ENCODE data around the gene TMEM273. TPM values are rescaled to one million over a fixed set of nuclear protein-coding genes. Genes with fewer than 3 reads are reported as not detected.
A peak's percentile ranks its signal among the peaks of the same experiment; 100 is the strongest.

TMEM273 gene
- total RNA-seq, 2 donors from 2014 or later: 9.6 to 14.8 TPM

DNA sequence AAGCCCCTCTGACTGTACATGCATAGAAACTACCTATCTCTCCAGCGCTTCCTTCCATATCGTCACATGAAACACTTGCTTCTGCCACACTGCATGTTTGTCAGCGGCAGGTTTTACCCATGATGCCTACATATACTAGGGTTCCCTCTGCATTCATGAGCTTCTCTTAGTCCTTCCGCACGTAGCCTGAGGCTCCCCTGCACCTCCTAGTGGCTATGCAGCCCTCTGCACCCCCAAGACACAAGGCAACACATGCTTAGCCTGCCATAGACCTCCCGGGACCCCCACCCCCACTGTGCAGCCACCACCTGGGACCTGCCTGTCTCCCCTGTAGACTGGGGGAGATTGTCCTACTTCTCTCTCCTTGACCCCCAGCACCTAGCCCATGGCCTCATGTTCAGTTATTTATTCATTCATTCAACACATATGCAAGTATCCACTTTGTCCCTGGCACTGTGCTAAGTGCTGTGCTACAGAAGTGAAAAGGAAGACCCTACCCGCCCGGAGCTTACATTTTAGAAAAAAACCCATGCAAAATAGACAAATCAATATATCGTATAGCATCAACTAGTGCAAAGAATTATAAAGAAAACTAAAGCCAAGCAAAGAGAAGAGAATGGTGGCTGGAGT, 23.5 kb downstream of the TMEM273 start:
- Histone ChIP-seq H3K4me3 (no peak overlapping the region), H3K36me3 (no peaks in the 10 kb centered on the region), H3K27ac (no peak overlapping the region), H3K4me1 (ENCODE audit: control insufficient read depth in 1 of 2, low read depth in 2 of 2) (no peaks in the 10 kb centered on the region), H3K9me3 (no peaks in the 10 kb centered on the region), H3K27me3 (replicated peaks; ENCODE audit: insufficient read depth) (no peaks in the 10 kb centered on the region)
- ATAC-seq (ENCODE audit: insufficient number of reproducible peaks, low FRiP score, low read depth) (no peak), DNase-seq (ENCODE audit: low spot score) (no peak)
- TF ChIP-seq, protein P1, sequence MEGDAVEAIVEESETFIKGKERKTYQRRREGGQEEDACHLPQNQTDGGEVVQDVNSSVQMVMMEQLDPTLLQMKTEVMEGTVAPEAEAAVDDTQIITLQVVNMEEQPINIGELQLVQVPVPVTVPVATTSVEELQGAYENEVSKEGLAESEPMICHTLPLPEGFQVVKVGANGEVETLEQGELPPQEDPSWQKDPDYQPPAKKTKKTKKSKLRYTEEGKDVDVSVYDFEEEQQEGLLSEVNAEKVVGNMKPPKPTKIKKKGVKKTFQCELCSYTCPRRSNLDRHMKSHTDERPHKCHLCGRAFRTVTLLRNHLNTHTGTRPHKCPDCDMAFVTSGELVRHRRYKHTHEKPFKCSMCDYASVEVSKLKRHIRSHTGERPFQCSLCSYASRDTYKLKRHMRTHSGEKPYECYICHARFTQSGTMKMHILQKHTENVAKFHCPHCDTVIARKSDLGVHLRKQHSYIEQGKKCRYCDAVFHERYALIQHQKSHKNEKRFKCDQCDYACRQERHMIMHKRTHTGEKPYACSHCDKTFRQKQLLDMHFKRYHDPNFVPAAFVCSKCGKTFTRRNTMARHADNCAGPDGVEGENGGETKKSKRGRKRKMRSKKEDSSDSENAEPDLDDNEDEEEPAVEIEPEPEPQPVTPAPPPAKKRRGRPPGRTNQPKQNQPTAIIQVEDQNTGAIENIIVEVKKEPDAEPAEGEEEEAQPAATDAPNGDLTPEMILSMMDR (IDR thresholded peaks at IDR 0.05): peak; percentile 63

DNA sequence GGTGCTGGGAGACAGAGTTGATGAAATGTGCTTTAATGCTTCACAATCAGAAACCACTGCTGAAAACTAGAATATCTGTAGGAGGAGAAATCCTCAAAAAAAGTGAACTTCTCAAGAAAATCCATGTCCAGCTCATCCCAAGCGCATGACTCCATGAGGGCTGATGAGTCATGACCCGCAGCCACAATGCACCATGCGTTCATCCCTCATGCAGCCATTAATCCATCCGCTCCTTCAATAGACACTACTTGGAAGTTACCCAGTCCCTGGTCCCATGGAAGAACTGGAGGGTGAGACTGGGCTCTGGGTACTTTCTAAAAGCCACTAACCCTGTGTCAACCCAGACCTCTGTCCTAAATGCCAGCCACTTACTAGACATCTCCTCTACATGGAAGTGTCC, 24.4 kb downstream of the TMEM273 start:
- H3K27ac ChIP-seq: no peak overlapping the region

DNA sequence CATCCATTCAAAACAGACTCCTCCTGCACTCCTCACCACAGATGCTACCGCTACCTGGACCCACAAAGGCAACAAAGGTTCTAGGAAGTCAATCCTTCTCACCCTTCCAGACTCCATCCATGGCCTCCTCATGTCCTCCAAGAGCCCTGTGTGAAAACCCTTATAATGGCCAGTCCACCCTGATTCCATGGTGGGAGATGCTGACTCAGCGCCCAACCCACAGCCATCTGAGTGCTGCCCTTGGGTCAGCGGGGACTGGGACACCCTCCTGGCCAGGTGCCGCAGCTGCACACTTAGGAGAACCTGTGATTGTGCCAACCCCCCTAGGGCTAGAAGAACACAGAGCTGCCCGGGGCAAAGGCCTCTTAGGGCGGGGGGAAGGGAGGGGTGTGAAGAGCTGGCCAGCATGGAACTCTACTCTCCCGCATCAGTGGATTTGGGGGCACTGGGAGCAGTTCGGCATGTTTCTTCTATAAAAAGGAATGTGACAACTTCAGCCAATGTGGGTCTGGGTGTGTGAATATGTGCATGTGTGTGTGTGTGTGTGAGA, 25.4 kb downstream of the TMEM273 start:
- Histone ChIP-seq H3K36me3 (no peaks in the 10 kb centered on the region), H3K4me3 (no peak overlapping the region), H3K4me1 (ENCODE audit: control insufficient read depth in 1 of 2, low read depth in 2 of 2) (no peaks in the 10 kb centered on the region), H3K27ac (no peak overlapping the region), H3K9me3 (no peaks in the 10 kb centered on the region), H3K27me3 (replicated peaks; ENCODE audit: insufficient read depth) (no peaks in the 10 kb centered on the region)
- DNase-seq (ENCODE audit: low spot score) (no peak), ATAC-seq (ENCODE audit: insufficient number of reproducible peaks, low FRiP score, low read depth) (no peak)
- TF ChIP-seq, protein P1 (IDR thresholded peaks at IDR 0.05): no peak

More for the DNA sequence above, 24.4 kb downstream of the TMEM273 start:
- H3K4me3 ChIP-seq: no peak overlapping the region
- TF ChIP-seq, protein P1 (IDR thresholded peaks at IDR 0.05): no peak
- no peak for ATAC-seq (ENCODE audit: insufficient number of reproducible peaks, low FRiP score, low read depth)
- DNase-seq (ENCODE audit: low spot score): no peak
- H3K27me3 ChIP-seq (replicated peaks; ENCODE audit: insufficient read depth): no peaks in the 10 kb centered on the region
- no peaks in the 10 kb centered on the region for H3K4me1 ChIP-seq (ENCODE audit: control insufficient read depth in 1 of 2, low read depth in 2 of 2)
- H3K9me3 ChIP-seq: no peaks in the 10 kb centered on the region
- H3K36me3 ChIP-seq: no peaks in the 10 kb centered on the region

DNA sequence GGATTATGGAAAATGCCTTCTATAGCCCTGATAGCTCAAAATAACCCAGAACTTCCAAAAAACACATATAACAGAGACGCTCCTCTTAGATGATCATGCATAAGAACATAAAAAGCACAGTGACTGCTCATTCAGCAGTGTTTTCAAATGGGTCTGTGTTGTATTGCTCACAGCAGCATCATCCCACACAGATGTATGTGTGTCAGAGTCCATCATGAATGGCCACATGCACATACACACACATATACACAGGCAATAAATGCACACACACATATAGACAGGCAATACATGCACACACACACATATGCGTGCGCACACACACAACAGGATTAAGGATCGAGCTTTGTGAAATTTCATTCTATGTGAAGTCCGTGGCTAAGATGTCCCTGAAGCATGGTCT, 26.1 kb downstream of the TMEM273 start:
- H3K27me3 ChIP-seq (replicated peaks; ENCODE audit: insufficient read depth): no peaks in the 10 kb centered on the region
- DNase-seq (ENCODE audit: low spot score) (no peak), ATAC-seq (ENCODE audit: insufficient number of reproducible peaks, low FRiP score, low read depth) (no peak)
- no peaks in the 10 kb centered on the region for H3K9me3 ChIP-seq
- H3K36me3 ChIP-seq: no peaks in the 10 kb centered on the region
- H3K4me1 ChIP-seq (ENCODE audit: control insufficient read depth in 1 of 2, low read depth in 2 of 2): no peaks in the 10 kb centered on the region
- no peak overlapping the region for H3K27ac ChIP-seq
- H3K4me3 ChIP-seq: no peak overlapping the region
- TF ChIP-seq, protein P1 (IDR thresholded peaks at IDR 0.05): no peak

DNA sequence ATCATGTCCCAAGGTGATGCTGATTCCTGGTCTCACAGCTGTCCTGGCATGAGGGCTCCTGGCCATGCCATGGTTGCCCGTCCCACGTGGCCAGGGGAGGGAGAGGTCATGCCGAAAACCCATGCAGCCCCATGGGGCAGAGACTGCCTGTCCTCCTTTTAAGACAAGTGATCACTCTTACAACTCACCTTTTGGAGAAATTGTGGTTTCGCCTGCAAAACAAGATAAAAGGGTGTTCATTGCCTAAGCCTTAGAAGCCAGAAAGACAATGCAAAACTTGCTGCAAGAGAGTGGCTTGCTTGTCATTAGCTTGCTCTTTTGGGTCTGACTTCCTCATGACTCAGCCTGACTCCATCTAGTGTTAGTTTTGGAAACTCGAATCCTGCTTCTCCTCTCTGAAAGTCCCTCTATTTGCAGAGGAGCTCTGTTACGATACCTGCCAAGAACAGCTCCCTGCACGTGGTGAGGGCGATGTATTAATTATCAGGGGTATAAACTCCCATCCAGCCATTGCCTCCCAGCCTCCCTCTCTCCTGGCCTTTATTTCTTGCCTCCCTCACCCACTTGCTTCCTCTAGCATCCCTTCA, 26.7 kb downstream of the TMEM273 start:
- Histone ChIP-seq H3K27ac (no peak overlapping the region), H3K4me3 (no peak overlapping the region), H3K4me1 (ENCODE audit: control insufficient read depth in 1 of 2, low read depth in 2 of 2) (no peaks in the 10 kb centered on the region), H3K9me3 (no peaks in the 10 kb centered on the region), H3K36me3 (no peaks in the 10 kb centered on the region), H3K27me3 (replicated peaks; ENCODE audit: insufficient read depth) (no peaks in the 10 kb centered on the region)
- ATAC-seq (ENCODE audit: insufficient number of reproducible peaks, low FRiP score, low read depth) (peak; percentile 46), DNase-seq (ENCODE audit: low spot score) (no peak)
- TF ChIP-seq, protein P1 (IDR thresholded peaks at IDR 0.05): peak; percentile 52

Data from thoracic aorta (tissue), 2 donors.